ENCODE results near the gene MAPT.

The MAPT gene

DNA sequence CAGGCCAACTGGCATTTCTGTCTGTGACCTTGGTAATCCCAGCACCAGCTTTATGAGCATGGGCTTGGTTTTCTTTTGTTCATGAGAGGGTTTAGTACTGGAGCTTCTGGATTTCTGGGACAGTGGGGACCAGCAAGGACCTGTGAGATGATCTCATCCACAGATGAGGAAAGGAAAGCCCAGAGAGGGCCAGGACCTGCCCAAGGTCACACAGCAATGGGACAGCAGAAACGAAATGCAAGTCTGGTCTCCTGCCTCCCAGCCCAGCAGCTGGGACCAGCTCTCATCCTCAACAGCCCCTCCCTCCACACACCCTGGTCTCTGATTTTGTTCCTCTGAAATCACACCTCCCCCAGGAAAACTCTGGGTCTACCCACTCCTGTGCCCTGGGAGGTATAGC lies 42.5 kb upstream of the MAPT start:
- TF ChIP-seq, protein P1, sequence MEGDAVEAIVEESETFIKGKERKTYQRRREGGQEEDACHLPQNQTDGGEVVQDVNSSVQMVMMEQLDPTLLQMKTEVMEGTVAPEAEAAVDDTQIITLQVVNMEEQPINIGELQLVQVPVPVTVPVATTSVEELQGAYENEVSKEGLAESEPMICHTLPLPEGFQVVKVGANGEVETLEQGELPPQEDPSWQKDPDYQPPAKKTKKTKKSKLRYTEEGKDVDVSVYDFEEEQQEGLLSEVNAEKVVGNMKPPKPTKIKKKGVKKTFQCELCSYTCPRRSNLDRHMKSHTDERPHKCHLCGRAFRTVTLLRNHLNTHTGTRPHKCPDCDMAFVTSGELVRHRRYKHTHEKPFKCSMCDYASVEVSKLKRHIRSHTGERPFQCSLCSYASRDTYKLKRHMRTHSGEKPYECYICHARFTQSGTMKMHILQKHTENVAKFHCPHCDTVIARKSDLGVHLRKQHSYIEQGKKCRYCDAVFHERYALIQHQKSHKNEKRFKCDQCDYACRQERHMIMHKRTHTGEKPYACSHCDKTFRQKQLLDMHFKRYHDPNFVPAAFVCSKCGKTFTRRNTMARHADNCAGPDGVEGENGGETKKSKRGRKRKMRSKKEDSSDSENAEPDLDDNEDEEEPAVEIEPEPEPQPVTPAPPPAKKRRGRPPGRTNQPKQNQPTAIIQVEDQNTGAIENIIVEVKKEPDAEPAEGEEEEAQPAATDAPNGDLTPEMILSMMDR (IDR thresholded peaks at IDR 0.05; ENCODE audit: low read depth, low read length, poor library complexity, severe bottlenecking), result no peak
- TF ChIP-seq EZH2phosphoT487 (IDR thresholded peaks at IDR 0.05; ENCODE audit: borderline replicate concordance, low read length), result no peak
- Histone ChIP-seq H3K9me3 (ENCODE audit: control insufficient read depth, insufficient read depth, low read length) (no peaks in the 10 kb centered on the region), H4K20me1 (ENCODE audit: control insufficient read depth, insufficient read depth, low read depth, low read length) (no peaks in the 10 kb centered on the region), H3K4me1 (ENCODE audit: control insufficient read depth, low read length) (peaks cover 4% of the 10 kb centered on the region; the same call in 1 of the 2 replicates), H3K36me3 (ENCODE audit: control insufficient read depth, low read length) (no peaks in the 10 kb centered on the region), H3K4me3 (ENCODE audit: low read length) (no peak overlapping the region), H3K79me2 (ENCODE audit: control insufficient read depth, low read length) (no peaks in the 10 kb centered on the region), H3K4me2 (ENCODE audit: low read length) (no peak overlapping the region), H3K9me2 (replicated peaks; ENCODE audit: control insufficient read depth, low read length) (no peaks in the 10 kb centered on the region), H3K27ac (ENCODE audit: low read depth, low read length) (no peak overlapping the region), H3F3A (ENCODE audit: control insufficient read depth, insufficient read depth) (no peaks in the 10 kb centered on the region), H3K27me3 (ENCODE audit: control insufficient read depth, low read length) (peaks cover 8% of the 10 kb centered on the region)

DNA sequence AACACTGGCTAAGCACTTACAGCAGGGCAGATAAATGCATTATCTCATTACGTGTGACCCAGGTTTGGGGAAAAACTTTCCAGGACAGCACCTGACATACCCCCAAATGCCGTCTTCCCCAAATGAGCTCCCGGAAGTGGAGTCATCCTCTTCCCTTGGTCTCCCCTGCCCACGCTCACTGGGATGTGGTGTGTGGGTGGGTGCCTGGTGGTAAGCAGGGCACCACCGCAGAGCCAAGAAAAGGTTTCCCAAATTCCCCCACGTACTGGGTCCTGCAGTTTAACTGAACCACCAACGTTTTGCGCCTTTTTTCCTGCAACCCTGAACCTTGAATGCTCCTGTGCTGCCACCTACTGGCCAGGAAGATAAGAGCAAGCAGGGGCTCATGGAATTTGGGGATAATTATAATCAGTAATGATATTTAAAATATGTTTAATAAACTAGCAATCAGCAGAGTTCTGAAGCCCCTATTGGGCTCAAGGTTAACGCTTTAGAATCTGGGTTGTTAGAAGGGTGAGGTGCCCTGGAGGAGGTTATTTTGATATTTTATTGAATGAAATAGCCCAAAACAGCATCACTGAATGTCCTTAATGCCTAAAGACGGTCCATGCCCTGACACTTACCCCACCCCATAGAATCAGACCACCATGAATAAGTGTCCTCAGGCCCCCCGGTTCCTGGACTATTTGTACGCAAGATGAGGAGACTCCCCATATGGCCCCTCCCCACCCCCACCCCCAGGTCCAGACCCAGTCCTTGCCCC lies 41.6 kb upstream of the MAPT start:
- Histone ChIP-seq H3K4me3 (ENCODE audit: low read length) (peak overlapping the region; percentile 41; the same call in 1 of the 2 replicates), H3K9me3 (ENCODE audit: control insufficient read depth, insufficient read depth, low read length) (no peaks in the 10 kb centered on the region), H3F3A (ENCODE audit: control insufficient read depth, insufficient read depth) (no peaks in the 10 kb centered on the region), H3K79me2 (ENCODE audit: control insufficient read depth, low read length) (no peaks in the 10 kb centered on the region), H3K27me3 (ENCODE audit: control insufficient read depth, low read length) (peaks cover 8% of the 10 kb centered on the region), H3K4me1 (ENCODE audit: control insufficient read depth, low read length) (peaks cover 4% of the 10 kb centered on the region; the same call in 1 of the 2 replicates), H3K4me2 (ENCODE audit: low read length) (peak overlapping the region; percentile 50), H4K20me1 (ENCODE audit: control insufficient read depth, insufficient read depth, low read depth, low read length) (no peaks in the 10 kb centered on the region), H3K36me3 (ENCODE audit: control insufficient read depth, low read length) (no peaks in the 10 kb centered on the region), H3K27ac (ENCODE audit: low read depth, low read length) (no peak overlapping the region), H3K9me2 (replicated peaks; ENCODE audit: control insufficient read depth, low read length) (no peaks in the 10 kb centered on the region)
- no peak for TF ChIP-seq EZH2phosphoT487 (IDR thresholded peaks at IDR 0.05; ENCODE audit: borderline replicate concordance, low read length)
- TF ChIP-seq, protein P1 (IDR thresholded peaks at IDR 0.05; ENCODE audit: low read depth, low read length, poor library complexity, severe bottlenecking), result peak; percentile 87

DNA sequence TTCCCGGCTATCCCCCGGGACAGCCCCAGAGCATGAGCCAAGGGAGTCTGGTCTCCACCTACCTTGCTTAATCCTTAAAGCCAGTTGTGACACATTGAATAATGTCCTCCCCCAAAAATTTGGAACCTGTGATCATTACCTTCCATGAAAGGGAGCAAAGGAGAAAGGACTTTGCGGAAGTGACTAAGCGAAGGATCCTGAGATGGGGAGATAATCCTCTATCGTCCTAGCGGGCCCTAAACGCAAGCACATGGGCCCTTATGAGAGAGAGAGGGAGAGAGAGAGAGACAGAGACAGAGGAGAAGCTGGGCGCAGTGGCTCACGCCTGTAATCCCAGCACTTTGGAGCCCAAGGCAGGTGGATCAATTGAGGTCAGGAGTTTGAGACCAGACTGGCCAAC lies 40.1 kb upstream of the MAPT start:
- no peaks in the 10 kb centered on the region for H4K20me1 ChIP-seq (ENCODE audit: control insufficient read depth, insufficient read depth, low read depth, low read length)
- TF ChIP-seq EZH2phosphoT487 (IDR thresholded peaks at IDR 0.05; ENCODE audit: borderline replicate concordance, low read length), result no peak
- TF ChIP-seq, protein P1 (IDR thresholded peaks at IDR 0.05; ENCODE audit: low read depth, low read length, poor library complexity, severe bottlenecking), result no peak
- H3F3A ChIP-seq (ENCODE audit: control insufficient read depth, insufficient read depth), result no peaks in the 10 kb centered on the region
- peaks cover 8% of the 10 kb centered on the region for H3K27me3 ChIP-seq (ENCODE audit: control insufficient read depth, low read length)
- no peaks in the 10 kb centered on the region for H3K36me3 ChIP-seq (ENCODE audit: control insufficient read depth, low read length)
- H3K4me2 ChIP-seq (ENCODE audit: low read length), result no peak overlapping the region
- H3K9me2 ChIP-seq (replicated peaks; ENCODE audit: control insufficient read depth, low read length), result no peaks in the 10 kb centered on the region
- no peak overlapping the region for H3K4me3 ChIP-seq (ENCODE audit: low read length)
- H3K9me3 ChIP-seq (ENCODE audit: control insufficient read depth, insufficient read depth, low read length), result no peaks in the 10 kb centered on the region
- H3K79me2 ChIP-seq (ENCODE audit: control insufficient read depth, low read length), result no peaks in the 10 kb centered on the region
- peaks cover 4% of the 10 kb centered on the region; the same call in 1 of the 2 replicates for H3K4me1 ChIP-seq (ENCODE audit: control insufficient read depth, low read length)
- no peak overlapping the region for H3K27ac ChIP-seq (ENCODE audit: low read depth, low read length)
